Erythroblast (primary cell): Measurements from ENCODE around the gene TMIGD3.

Experiments
- GATA1 ChIP-seq: IDR thresholded peaks from 2 replicates; pipeline ENCODE4 v1.6.1; 2011; ENCODE audit warnings: low read depth, mild to moderate bottlenecking, control low read depth, low read length, moderate library complexity
- POLR2A ChIP-seq: IDR thresholded peaks from 2 replicates; pipeline ENCODE4 v1.6.1; 2011; ENCODE audit warnings: mild to moderate bottlenecking, low read length

- TF ChIP-seq POLR2A = no peak
- TF ChIP-seq GATA1 = no peak
These were observed 37.5 kb upstream of the TMIGD3 start for GRCh38 chr1:111540928-111541327.
